NB4 (cell line): ENCODE measurements around the gene MRNIP.
A peak's percentile ranks its signal among the peaks of the same experiment; 100 is the strongest.
"Not testable (repeated sequence)": the region's sequence is repeated elsewhere in the genome, so short reads cannot be mapped to it uniquely, and the experiment has no call there.

Experiments
- DNase-seq: peaks from one replicate; pipeline ENCODE4 v3.0.0; 2010; ENCODE audit warnings: low read depth
- H3K4me3 ChIP-seq: one replicate; pipeline ENCODE4 v1.5.1; 2011; ENCODE audit warnings: mild to moderate bottlenecking, low read depth, low read length, moderate library complexity
- CTCF ChIP-seq: IDR thresholded peaks from one replicate; pipeline ENCODE4 v1.5.1; 2012; ENCODE audit warnings: low read depth, low read length
- MYC ChIP-seq: IDR thresholded peaks from 2 replicates; pipeline ENCODE4 v1.6.1; 2011; ENCODE audit warnings: low read depth, low read length
- POLR2A ChIP-seq: IDR thresholded peaks from 2 replicates; pipeline ENCODE4 v1.6.1; 2011; ENCODE audit warnings: mild to moderate bottlenecking; ENCODE audit not compliant: insufficient read length; ENCODE audit errors: extremely low read depth
- TF ChIP-seq, protein P1 (sequence below): IDR thresholded peaks from 2 replicates; pipeline ENCODE4 v1.6.1; 2011; ENCODE audit warnings: low read depth, low read length

MRNIP gene

GRCh38 chr5:179791881-179792611 is 66.6 kb downstream of the MRNIP start:
- peak; percentile 61 for DNase-seq
- H3K4me3 ChIP-seq: no peak overlapping the region
- no peak for TF ChIP-seq MYC
- TF ChIP-seq CTCF: no peak
- TF ChIP-seq POLR2A: no peak
- TF ChIP-seq, protein P1, sequence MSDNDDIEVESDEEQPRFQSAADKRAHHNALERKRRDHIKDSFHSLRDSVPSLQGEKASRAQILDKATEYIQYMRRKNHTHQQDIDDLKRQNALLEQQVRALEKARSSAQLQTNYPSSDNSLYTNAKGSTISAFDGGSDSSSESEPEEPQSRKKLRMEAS: no peak

DNA sequence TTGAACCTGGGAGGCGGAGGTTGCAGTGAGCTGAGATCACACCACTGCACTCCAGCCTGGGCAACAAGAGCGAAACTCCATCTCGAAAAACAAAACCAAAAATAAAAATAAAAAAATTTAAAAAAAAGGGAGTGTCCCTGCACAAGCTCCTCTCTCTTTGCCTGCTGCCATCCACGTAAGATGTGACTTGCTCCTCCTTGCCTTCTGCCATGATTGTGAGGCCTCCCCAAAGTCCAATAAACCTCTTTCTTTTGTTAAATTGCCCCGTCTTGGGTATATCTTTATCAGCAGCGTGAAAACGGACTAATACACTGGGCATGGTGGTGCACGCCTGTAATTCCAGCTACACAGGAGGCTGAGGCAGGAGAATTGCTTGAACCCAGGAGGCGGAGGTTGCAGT is 69.3 kb downstream of the MRNIP start:
- DNase-seq, H3K4me3 ChIP-seq: not testable (repeated sequence)

- no peak overlapping the region for H3K4me3 ChIP-seq
- TF ChIP-seq MYC: no peak
- TF ChIP-seq CTCF: no peak
- no peak for TF ChIP-seq POLR2A
- TF ChIP-seq, protein P1: no peak
- no peak for DNase-seq
Observed at GRCh38 chr5:179788193-179788854, 70.3 kb downstream of the MRNIP start.
